H9 (cell line): Measurements from ENCODE around the gene NRG3. TPM values are rescaled to one million over a fixed set of nuclear protein-coding genes. Genes with fewer than 3 reads are reported as not detected.

Source experiments
- DNase-seq: peaks from one replicate; pipeline ENCODE4 v3.0.0-alpha.2; 2017
- H2AFZ ChIP-seq: one replicate; pipeline ENCODE4 v1.6.1; 2013; ENCODE audit warnings: mild to moderate bottlenecking, low read length, control low read depth, moderate library complexity
- H2AK5ac ChIP-seq: 2 replicates; pipeline ENCODE4 v1.6.1; 2013; ENCODE audit warnings: low read length, control low read depth, mixed read lengths; ENCODE audit not compliant: insufficient read length
- H2BK120ac ChIP-seq: one replicate; pipeline ENCODE4 v1.6.1; 2013; ENCODE audit warnings: low read depth, mild to moderate bottlenecking, low read length, control low read depth, inconsistent platforms; ENCODE audit not compliant: poor library complexity, severe bottlenecking
- H2BK12ac ChIP-seq: 2 replicates; pipeline ENCODE4 v1.6.1; 2013; ENCODE audit warnings: low read length, control low read depth, mixed read lengths, low read depth; ENCODE audit not compliant: insufficient read length
- H2BK15ac ChIP-seq: 2 replicates; pipeline ENCODE4 v1.6.1; 2013; ENCODE audit warnings: low read depth, low read length, control low read depth
- H2BK20ac ChIP-seq: one replicate; pipeline ENCODE4 v1.6.1; 2013; ENCODE audit warnings: low read depth, mild to moderate bottlenecking, low read length, control low read depth, inconsistent platforms; ENCODE audit not compliant: poor library complexity, severe bottlenecking
- H2BK5ac ChIP-seq: 2 replicates; pipeline ENCODE4 v1.6.1; 2013; ENCODE audit warnings: low read length, control low read depth, mixed read lengths; ENCODE audit not compliant: insufficient read length
- H3K14ac ChIP-seq: 2 replicates; pipeline ENCODE4 v1.6.1; 2013; ENCODE audit warnings: low read length, control low read depth; ENCODE audit not compliant: insufficient read depth
- H3K18ac ChIP-seq: 2 replicates; pipeline ENCODE4 v1.6.1; 2013; ENCODE audit warnings: low read depth, mild to moderate bottlenecking, mixed read lengths, low read length, control low read depth; ENCODE audit not compliant: insufficient read length
- H3K23ac ChIP-seq: 2 replicates; pipeline ENCODE4 v1.6.1; 2013; ENCODE audit warnings: low read length, control low read depth, mixed read lengths, low read depth; ENCODE audit not compliant: insufficient read length
- H3K23me2 ChIP-seq: 2 replicates; pipeline ENCODE4 v1.6.1; 2013; ENCODE audit warnings: low read depth, mild to moderate bottlenecking, mixed read lengths, low read length, control low read depth; ENCODE audit not compliant: insufficient read length, poor library complexity, severe bottlenecking
- H3K27ac ChIP-seq: 2 replicates; pipeline ENCODE4 v1.5.1; 2013; ENCODE audit warnings: low read length, control low read depth, mixed read lengths, low read depth; ENCODE audit not compliant: insufficient read length
- H3K27me3 ChIP-seq: 2 replicates; pipeline ENCODE4 v1.6.1; 2013; ENCODE audit warnings: low read length, control low read depth, inconsistent platforms; ENCODE audit not compliant: insufficient read depth
- H3K4ac ChIP-seq: 2 replicates; pipeline ENCODE4 v1.6.1; 2013; ENCODE audit warnings: low read depth, mild to moderate bottlenecking, control low read depth, inconsistent platforms, low read length, moderate library complexity
- H3K4me1 ChIP-seq: 2 replicates; pipeline ENCODE4 v1.6.1; 2013; ENCODE audit warnings: low read length, control low read depth, inconsistent platforms; ENCODE audit not compliant: insufficient read depth
- H3K4me2 ChIP-seq: 2 replicates; pipeline ENCODE4 v1.6.1; 2013; ENCODE audit warnings: low read length, control low read depth, mixed read lengths; ENCODE audit not compliant: insufficient read length, insufficient read depth
- H3K56ac ChIP-seq: 2 replicates; pipeline ENCODE4 v1.6.1; 2013; ENCODE audit warnings: low read depth, mild to moderate bottlenecking, mixed read lengths, low read length, control low read depth; ENCODE audit not compliant: insufficient read length
- H3K79me1 ChIP-seq: 2 replicates; pipeline ENCODE4 v1.6.1; 2013; ENCODE audit warnings: low read depth, mild to moderate bottlenecking, moderate library complexity, low read length, control low read depth, inconsistent platforms; ENCODE audit not compliant: insufficient read depth, poor library complexity, severe bottlenecking
- H3K79me2 ChIP-seq: 2 replicates; pipeline ENCODE4 v1.6.1; 2013; ENCODE audit warnings: low read length, control low read depth, inconsistent platforms; ENCODE audit not compliant: insufficient read depth
- H3K9ac ChIP-seq: 2 replicates; pipeline ENCODE4 v1.6.1; 2013; ENCODE audit warnings: low read length, control low read depth, mixed read lengths; ENCODE audit not compliant: insufficient read length; ENCODE audit errors: extremely low read depth
- H3K9me3 ChIP-seq: one replicate; pipeline ENCODE4 v1.6.1; 2013; ENCODE audit warnings: low read depth, low read length, inconsistent platforms; ENCODE audit not compliant: control insufficient read depth
- H3T11ph ChIP-seq: one replicate; pipeline ENCODE4 v1.6.1; 2013; ENCODE audit warnings: mild to moderate bottlenecking, low read length, control low read depth, inconsistent platforms
- H4K20me1 ChIP-seq: one replicate; pipeline ENCODE4 v1.6.1; 2013; ENCODE audit not compliant: control insufficient read depth, insufficient read length, insufficient read depth
- H4K5ac ChIP-seq: 2 replicates; pipeline ENCODE4 v1.6.1; 2013; ENCODE audit warnings: low read depth, mild to moderate bottlenecking, mixed read lengths, low read length, control low read depth; ENCODE audit not compliant: insufficient read length
- H4K8ac ChIP-seq: replicated peaks from 2 replicates; pipeline ENCODE4 v1.6.1; 2013; ENCODE audit warnings: low read length, control low read depth, mixed read lengths, low read depth; ENCODE audit not compliant: insufficient read length
- H4K91ac ChIP-seq: 2 replicates; pipeline ENCODE4 v1.6.1; 2013; ENCODE audit warnings: low read depth, mild to moderate bottlenecking, moderate library complexity, mixed read lengths, low read length, control low read depth; ENCODE audit not compliant: insufficient read length
- H3K27ac Mint-ChIP-seq, 3 experiments: 2 replicates in 2 of 3; 3 replicates in 1 of 3; pipeline ENCODE4 v1.8.0; 2020 to 2021; ENCODE audit warnings: mixed read lengths in 3 of 3, mild to moderate bottlenecking in 1 of 3, moderate library complexity in 1 of 3
- H3K27me3 Mint-ChIP-seq: 2 replicates; pipeline ENCODE4 v1.8.0; 2021; ENCODE audit warnings: low read depth, mild to moderate bottlenecking, moderate library complexity, mixed read lengths
- H3K36me3 Mint-ChIP-seq, 3 experiments: 2 replicates in 2 of 3; 3 replicates in 1 of 3; pipeline ENCODE4 v1.8.0; 2020 to 2021; ENCODE audit warnings: low read depth in 3 of 3, mixed read lengths in 3 of 3; ENCODE audit not compliant: insufficient read depth in 1 of 3
- H3K4me1 Mint-ChIP-seq, 2 experiments: 2 replicates each; pipeline ENCODE4 v1.8.0; 2020; ENCODE audit warnings: mixed read lengths in 2 of 2
- H3K4me3 Mint-ChIP-seq, 2 experiments: 2 replicates in 1 of 2; 3 replicates in 1 of 2; pipeline ENCODE4 v1.8.0; 2020 to 2021; ENCODE audit warnings: mild to moderate bottlenecking in 2 of 2, mixed read lengths in 2 of 2, moderate library complexity in 1 of 2
- H3K9me3 Mint-ChIP-seq, 2 experiments: 2 replicates in 1 of 2; 3 replicates in 1 of 2; pipeline ENCODE4 v1.8.0; 2020; ENCODE audit warnings: mild to moderate bottlenecking in 2 of 2, mixed read lengths in 2 of 2, moderate library complexity in 1 of 2
- CTCF ChIP-seq: fragments of 200-600 bp; sonication (generic); conservative IDR thresholded peaks from 3 replicates; pipeline ENCODE4 v1.8.0; 2021; ENCODE audit warnings: antibody characterized with exemption, mild to moderate bottlenecking
- WGBS: extraction: QIAGEN DNeasy Blood & Tissue Kit; methylation state at CpG from one replicate; pipeline ENCODE4 v1.1.7; 2013; ENCODE audit warnings: missing lambda C conversion rate, low lambda C conversion rate, mixed read lengths; ENCODE audit not compliant: insufficient read length; ENCODE audit errors: extremely low coverage; 5-methylcytosine and 5-hydroxymethylcytosine counted together
- total RNA-seq: library from RNA; stranded (reverse); gene quantifications from 2 replicates; pipeline ENCODE4 v1.2.1, GENCODE V29; 2021

NRG3 gene
- total RNA-seq, 1 experiment from 2014 or later, result 1.6 TPM

GRCh38 chr10:82267465-82267864 lies 392.5 kb downstream of the NRG3 start:
- Histone ChIP-seq H3K14ac (no peak overlapping the region), H3K56ac (no peak overlapping the region), H2AFZ (no peak overlapping the region), H2AK5ac (no peak overlapping the region), H3K79me1 (no peaks in the 10 kb centered on the region), H3K9me3 (no peaks in the 10 kb centered on the region), H3K9ac (no peak overlapping the region), H2BK120ac (no peak overlapping the region), H4K91ac (no peak overlapping the region), H3K18ac (no peak overlapping the region), H3K27ac (no peak overlapping the region), H3K27me3 (no peaks in the 10 kb centered on the region), H3K4ac (no peak overlapping the region), H4K20me1 (no peaks in the 10 kb centered on the region), H3K23ac (no peak overlapping the region), H4K8ac (no peak overlapping the region), H3K4me1 (no peaks in the 10 kb centered on the region; the same call in 1 of the 2 replicates), H4K5ac (no peak overlapping the region), H3K23me2 (no peaks in the 10 kb centered on the region), H2BK5ac (no peak overlapping the region), H2BK15ac (no peak overlapping the region), H2BK12ac (no peak overlapping the region), H3T11ph (no peak overlapping the region), H3K79me2 (no peaks in the 10 kb centered on the region), H2BK20ac (no peak overlapping the region), H3K4me2 (no peak overlapping the region)
- Mint-ChIP-seq H3K27ac (no peak overlapping the region), H3K4me1 (peaks cover 11% of the 10 kb centered on the region in 2 experiments), H3K36me3 (no peaks in the 10 kb centered on the region), H3K9me3 (no peaks in the 10 kb centered on the region), H3K27me3 (no peaks in the 10 kb centered on the region), H3K4me3 (no peak overlapping the region)
- WGBS, result no CpG with 5 or more reads among the region's 2 CpGs
- no peak for DNase-seq
- no peak for TF ChIP-seq CTCF
